HepG2 (cell line): ENCODE measurements around the gene TMEM143. TPM values are rescaled to one million over a fixed set of nuclear protein-coding genes. Genes with fewer than 3 reads are reported as not detected.

Experiments used
- MIER2 ChIP-seq: IDR thresholded peaks from 2 replicates; pipeline ENCODE4 v1.6.1; 2016; ENCODE audit warnings: missing biosample characterization, missing genetic modification reagents
- MYNN ChIP-seq: sonication (generic); formaldehyde crosslinking; IDR thresholded peaks from 2 replicates; pipeline ENCODE4 v1.4.0; 2020; ENCODE audit warnings: mild to moderate bottlenecking, low read depth, missing genetic modification reagents
- PRDM10 ChIP-seq: sonication (generic); formaldehyde crosslinking; IDR thresholded peaks from 2 replicates; pipeline ENCODE4 v1.4.0; 2020; ENCODE audit warnings: low read depth, missing genetic modification reagents
- RAD21 ChIP-seq: fragments of 450-650 bp; formaldehyde crosslinking; IDR thresholded peaks from 2 replicates; pipeline ENCODE4 v1.5.0; 2020; ENCODE audit warnings: mild to moderate bottlenecking
- SP140L ChIP-seq: sonication (generic); formaldehyde crosslinking; IDR thresholded peaks from 2 replicates; pipeline ENCODE4 v1.4.0; 2020; ENCODE audit warnings: missing genetic modification reagents, borderline replicate concordance
- SRY ChIP-seq: sonication (generic); formaldehyde crosslinking; IDR thresholded peaks from 2 replicates; pipeline ENCODE4 v1.8.0; 2022; ENCODE audit warnings: mild to moderate bottlenecking, missing genetic modification reagents
- ZKSCAN8 ChIP-seq: IDR thresholded peaks from 2 replicates; pipeline ENCODE4 v1.6.1; 2016; ENCODE audit warnings: borderline replicate concordance, missing genetic modification reagents, missing compliant biosample characterization
- ZNF362 ChIP-seq: sonication (generic); formaldehyde crosslinking; IDR thresholded peaks from 2 replicates; pipeline ENCODE4 v1.4.0; 2020; ENCODE audit warnings: missing genetic modification reagents, mild to moderate bottlenecking, borderline replicate concordance
- ZNF557 ChIP-seq: sonication (generic); formaldehyde crosslinking; IDR thresholded peaks from 2 replicates; pipeline ENCODE4 v1.4.0; 2020; ENCODE audit warnings: missing genetic modification reagents
- ZNF713 ChIP-seq: sonication (generic); formaldehyde crosslinking; IDR thresholded peaks from 2 replicates; pipeline ENCODE4 v1.4.0; 2020; ENCODE audit warnings: mild to moderate bottlenecking, missing genetic modification reagents
- polyA plus RNA-seq, 8 experiments: library from polyadenylated mRNA; depleted of rRNA in 3 of 8; stranded (reverse) in 7 of 8; unstranded in 1 of 8; fragments of >200 nt; fragmentation: Illumina TruSeq in 4 of 8; extraction: Trizol in 4 of 8; gene quantifications; 2 replicates each; pipeline versions ENCODE4 v1.2.1 to v1.2.3, GENCODE V29; 2011 to 2016; ENCODE audit warnings: low read depth in 4 of 8, missing spikeins in 1 of 8, mixed read lengths in 1 of 8; ENCODE audit not compliant: insufficient read depth in 1 of 8
- total RNA-seq, 5 experiments: library from RNA; depleted of rRNA; stranded (reverse); fragments of >200 nt; fragmentation: Illumina TruSeq; extraction: Trizol; gene quantifications; 2 replicates each; pipeline ENCODE4 v1.2.3, GENCODE V29; 2016; ENCODE audit warnings: low read depth in 1 of 5
- TF ChIP-seq, protein P1 (sequence below): sonication (generic); formaldehyde crosslinking; IDR thresholded peaks from 2 replicates; pipeline ENCODE4 v1.4.0; 2020; ENCODE audit warnings: missing genetic modification reagents, mild to moderate bottlenecking, borderline replicate concordance
- TF ChIP-seq, protein P2 (sequence below): sonication (generic); formaldehyde crosslinking; IDR thresholded peaks from 2 replicates; pipeline ENCODE4 v1.4.0; 2020; ENCODE audit warnings: mild to moderate bottlenecking, missing genetic modification reagents, borderline replicate concordance
- TF ChIP-seq, protein P3 (sequence below): sonication (generic); formaldehyde crosslinking; IDR thresholded peaks from 2 replicates; pipeline ENCODE4 v1.8.0; 2022; ENCODE audit warnings: mild to moderate bottlenecking, missing genetic modification reagents, moderate library complexity
- TF ChIP-seq, protein P4 (sequence below): IDR thresholded peaks from 2 replicates; pipeline ENCODE4 v1.6.1; 2018; ENCODE audit warnings: missing genetic modification reagents

TMEM143 gene
- total and polyA plus RNA-seq, 2 of the 13 experiments (the other 11 are each of a cell fraction or from before 2014, with no cell fraction given): 7.7 to 11.3 TPM

DNA sequence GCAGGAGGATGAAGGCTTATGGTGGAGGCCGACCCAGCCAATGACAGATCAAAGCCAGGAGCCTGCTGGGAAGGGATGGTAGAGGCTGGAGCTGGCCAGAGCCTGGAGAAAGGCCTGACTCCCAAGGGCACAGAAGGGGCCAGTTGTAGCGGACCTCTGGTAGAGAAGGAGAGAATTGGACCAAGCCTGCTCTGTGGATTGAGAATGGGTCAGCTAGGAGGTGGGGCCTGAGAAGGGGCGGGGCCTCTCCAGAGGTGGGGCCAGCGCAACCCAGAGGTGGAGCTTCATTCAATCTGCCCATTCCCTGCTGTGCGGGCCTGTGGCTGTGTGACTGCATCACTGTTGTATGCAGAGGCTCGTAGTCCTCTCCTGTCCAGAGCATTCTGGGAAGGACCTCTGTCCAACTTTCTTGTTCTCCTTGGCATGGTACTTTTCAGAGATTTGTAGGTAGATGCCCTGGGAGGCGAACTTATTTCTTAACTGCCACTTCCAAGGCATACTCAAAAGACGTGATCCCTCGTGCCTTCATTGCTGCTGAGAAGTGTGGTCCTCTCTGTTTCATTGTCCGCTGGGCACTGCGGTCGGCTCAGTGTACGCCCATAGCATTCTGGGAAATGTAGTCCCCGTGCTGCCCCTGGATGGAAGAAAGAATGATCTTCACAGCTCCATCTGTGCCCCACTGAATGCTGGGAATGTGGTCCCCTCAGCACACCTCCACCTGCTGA is 36.4 kb upstream of the TMEM143 start (continued):
- TF ChIP-seq, protein P1, sequence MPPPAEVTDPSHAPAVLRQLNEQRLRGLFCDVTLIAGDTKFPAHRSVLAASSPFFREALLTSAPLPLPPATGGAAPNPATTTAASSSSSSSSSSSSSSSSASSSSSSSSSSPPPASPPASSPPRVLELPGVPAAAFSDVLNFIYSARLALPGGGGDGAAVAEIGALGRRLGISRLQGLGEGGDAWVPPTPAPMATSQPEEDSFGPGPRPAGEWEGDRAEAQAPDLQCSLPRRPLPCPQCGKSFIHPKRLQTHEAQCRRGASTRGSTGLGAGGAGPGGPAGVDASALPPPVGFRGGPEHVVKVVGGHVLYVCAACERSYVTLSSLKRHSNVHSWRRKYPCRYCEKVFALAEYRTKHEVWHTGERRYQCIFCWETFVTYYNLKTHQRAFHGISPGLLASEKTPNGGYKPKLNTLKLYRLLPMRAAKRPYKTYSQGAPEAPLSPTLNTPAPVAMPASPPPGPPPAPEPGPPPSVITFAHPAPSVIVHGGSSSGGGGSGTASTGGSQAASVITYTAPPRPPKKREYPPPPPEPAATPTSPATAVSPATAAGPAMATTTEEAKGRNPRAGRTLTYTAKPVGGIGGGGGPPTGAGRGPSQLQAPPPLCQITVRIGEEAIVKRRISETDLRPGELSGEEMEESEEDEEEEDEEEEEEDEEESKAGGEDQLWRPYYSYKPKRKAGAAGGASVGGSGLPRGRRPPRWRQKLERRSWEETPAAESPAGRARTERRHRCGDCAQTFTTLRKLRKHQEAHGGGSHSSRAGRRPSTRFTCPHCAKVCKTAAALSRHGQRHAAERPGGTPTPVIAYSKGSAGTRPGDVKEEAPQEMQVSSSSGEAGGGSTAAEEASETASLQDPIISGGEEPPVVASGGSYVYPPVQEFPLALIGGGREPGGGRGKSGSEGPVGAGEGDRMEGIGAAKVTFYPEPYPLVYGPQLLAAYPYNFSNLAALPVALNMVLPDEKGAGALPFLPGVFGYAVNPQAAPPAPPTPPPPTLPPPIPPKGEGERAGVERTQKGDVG (CRISPR knock-in tag): no peak
- TF ChIP-seq ZNF362: no peak
- TF ChIP-seq MIER2 (CRISPR knock-in tag): no peak
- TF ChIP-seq ZNF713: no peak
- no peak for TF ChIP-seq SRY
- no peak for TF ChIP-seq ZKSCAN8 (CRISPR knock-in tag)
- no peak for TF ChIP-seq MYNN (CRISPR knock-in tag)
- TF ChIP-seq ZNF557 (CRISPR knock-in tag): no peak
- TF ChIP-seq, protein P2, sequence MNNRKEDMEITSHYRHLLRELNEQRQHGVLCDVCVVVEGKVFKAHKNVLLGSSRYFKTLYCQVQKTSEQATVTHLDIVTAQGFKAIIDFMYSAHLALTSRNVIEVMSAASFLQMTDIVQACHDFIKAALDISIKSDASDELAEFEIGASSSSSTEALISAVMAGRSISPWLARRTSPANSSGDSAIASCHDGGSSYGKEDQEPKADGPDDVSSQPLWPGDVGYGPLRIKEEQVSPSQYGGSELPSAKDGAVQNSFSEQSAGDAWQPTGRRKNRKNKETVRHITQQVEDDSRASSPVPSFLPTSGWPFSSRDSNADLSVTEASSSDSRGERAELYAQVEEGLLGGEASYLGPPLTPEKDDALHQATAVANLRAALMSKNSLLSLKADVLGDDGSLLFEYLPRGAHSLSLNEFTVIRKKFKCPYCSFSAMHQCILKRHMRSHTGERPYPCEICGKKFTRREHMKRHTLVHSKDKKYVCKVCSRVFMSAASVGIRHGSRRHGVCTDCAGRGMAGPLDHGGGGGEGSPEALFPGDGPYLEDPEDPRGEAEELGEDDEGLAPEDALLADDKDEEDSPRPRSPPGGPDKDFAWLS: no peak
- TF ChIP-seq, protein P3, sequence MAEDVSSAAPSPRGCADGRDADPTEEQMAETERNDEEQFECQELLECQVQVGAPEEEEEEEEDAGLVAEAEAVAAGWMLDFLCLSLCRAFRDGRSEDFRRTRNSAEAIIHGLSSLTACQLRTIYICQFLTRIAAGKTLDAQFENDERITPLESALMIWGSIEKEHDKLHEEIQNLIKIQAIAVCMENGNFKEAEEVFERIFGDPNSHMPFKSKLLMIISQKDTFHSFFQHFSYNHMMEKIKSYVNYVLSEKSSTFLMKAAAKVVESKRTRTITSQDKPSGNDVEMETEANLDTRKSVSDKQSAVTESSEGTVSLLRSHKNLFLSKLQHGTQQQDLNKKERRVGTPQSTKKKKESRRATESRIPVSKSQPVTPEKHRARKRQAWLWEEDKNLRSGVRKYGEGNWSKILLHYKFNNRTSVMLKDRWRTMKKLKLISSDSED (CRISPR knock-in tag): no peak
- TF ChIP-seq RAD21 (CRISPR knock-in tag): no peak
- no peak for TF ChIP-seq SP140L (CRISPR knock-in tag)
- TF ChIP-seq, protein P4, sequence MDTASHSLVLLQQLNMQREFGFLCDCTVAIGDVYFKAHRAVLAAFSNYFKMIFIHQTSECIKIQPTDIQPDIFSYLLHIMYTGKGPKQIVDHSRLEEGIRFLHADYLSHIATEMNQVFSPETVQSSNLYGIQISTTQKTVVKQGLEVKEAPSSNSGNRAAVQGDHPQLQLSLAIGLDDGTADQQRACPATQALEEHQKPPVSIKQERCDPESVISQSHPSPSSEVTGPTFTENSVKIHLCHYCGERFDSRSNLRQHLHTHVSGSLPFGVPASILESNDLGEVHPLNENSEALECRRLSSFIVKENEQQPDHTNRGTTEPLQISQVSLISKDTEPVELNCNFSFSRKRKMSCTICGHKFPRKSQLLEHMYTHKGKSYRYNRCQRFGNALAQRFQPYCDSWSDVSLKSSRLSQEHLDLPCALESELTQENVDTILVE (CRISPR knock-in tag): no peak
- no peak for TF ChIP-seq PRDM10 (CRISPR knock-in tag)
